ENCODE data around the gene PRKCZ.

DNA sequence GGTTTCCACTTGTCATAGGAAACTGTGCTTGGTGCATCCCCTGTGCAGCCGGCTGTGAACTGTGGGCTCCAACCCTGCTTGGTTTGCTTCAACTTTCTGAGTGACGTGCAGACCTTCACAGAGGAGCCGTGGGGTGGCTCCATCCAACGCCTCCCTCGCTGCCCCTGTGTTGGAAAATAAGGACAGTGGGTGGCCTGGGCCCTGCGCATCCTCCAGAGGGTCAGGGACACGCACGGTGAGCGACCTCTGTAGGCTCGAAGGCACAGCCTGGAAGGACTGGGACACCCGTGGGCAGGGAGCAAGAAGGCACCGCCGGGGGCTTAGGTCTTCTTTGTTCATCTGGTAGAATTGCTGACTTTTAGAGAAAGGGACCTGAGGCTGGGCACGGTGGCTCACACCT, 150.9 kb downstream of the PRKCZ start:
- TF ChIP-seq EZH2phosphoT487 (IDR thresholded peaks at IDR 0.05; ENCODE audit: insufficient read depth, low read depth) (no peak), EZH2 (IDR thresholded peaks at IDR 0.05; ENCODE audit: insufficient read depth, poor library complexity, severe bottlenecking) (no peak)

All from GM23248 (cell line).